ENCODE data around the gene DHX30. TPM values are rescaled to one million over a fixed set of nuclear protein-coding genes. Genes with fewer than 3 reads are reported as not detected.

Gene DHX30
- total RNA-seq, 1 experiment from 2014 or later: 29.8 TPM

GRCh38 chr3:47851888-47852603 lies 49.1 kb downstream of the DHX30 start:
- DNase-seq (ENCODE audit: low spot score): no peak

- no peak for DNase-seq (ENCODE audit: low spot score)
These were observed 50.0 kb downstream of the DHX30 start for GRCh38 chr3:47852604-47853602.

GRCh38 chr3:47854267-47854666 lies 51.3 kb downstream of the DHX30 start:
- no peak for DNase-seq (ENCODE audit: low spot score)

GRCh38 chr3:47854720-47855455 lies 52.0 kb downstream of the DHX30 start:
- no peak for DNase-seq (ENCODE audit: low spot score)

- no peak for DNase-seq (ENCODE audit: low spot score)
These were observed 52.8 kb downstream of the DHX30 start for GRCh38 chr3:47855461-47856383.

DNA sequence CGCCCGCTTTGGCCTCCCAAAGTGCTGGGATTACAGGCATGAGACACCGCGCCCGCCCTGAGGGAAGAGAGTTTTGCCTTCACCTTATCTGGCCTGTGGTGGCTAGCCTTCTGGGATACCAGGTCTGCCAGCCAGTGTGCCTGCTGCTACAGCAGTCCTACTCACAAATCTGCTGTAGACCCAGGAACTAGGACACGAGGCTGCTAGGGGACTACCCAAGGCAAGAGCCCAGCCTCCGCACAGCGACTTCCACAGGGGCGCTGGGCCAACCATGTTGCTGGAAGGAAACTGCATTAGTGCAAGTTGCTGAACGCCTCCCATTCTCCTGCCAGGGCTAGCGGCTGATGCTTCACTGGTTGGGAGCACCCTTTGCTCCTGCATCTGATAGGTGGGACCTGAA lies 53.7 kb downstream of the DHX30 start:
- DNase-seq (ENCODE audit: low spot score): no peak

- DNase-seq (ENCODE audit: low spot score): no peak
These were observed 54.2 kb downstream of the DHX30 start for GRCh38 chr3:47857151-47857550.

GRCh38 chr3:47859956-47860605 lies 57.1 kb downstream of the DHX30 start:
- no peak for DNase-seq (ENCODE audit: low spot score)

- no peak for DNase-seq (ENCODE audit: low spot score)
These were observed 60.6 kb downstream of the DHX30 start for GRCh38 chr3:47863391-47864128.

GRCh38 chr3:47865192-47865591 lies 62.3 kb downstream of the DHX30 start:
- no peak for DNase-seq (ENCODE audit: low spot score)

- no peak for DNase-seq (ENCODE audit: low spot score)
These were observed 64.6 kb downstream of the DHX30 start for GRCh38 chr3:47867451-47868044.

DNA sequence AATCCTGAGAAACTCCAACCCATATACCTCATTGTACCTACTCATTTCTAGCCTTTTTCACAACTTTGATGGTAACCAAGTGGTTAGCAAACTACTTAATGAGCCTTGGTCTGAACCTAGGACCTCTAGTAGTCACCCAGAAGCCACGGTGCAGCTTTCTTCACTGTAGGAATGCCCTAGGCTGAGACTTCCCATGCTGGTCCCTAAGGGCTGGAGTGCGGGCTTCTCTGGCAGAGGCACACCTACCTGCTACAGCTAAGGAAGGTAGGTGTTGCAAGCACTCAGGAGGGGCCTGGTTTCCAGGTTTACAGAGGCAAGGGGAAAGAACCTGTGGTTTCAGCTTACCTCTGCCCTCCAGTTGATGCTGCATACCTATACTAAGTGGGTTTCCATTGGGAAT lies 65.4 kb downstream of the DHX30 start:
- no peak for DNase-seq (ENCODE audit: low spot score)

DNA sequence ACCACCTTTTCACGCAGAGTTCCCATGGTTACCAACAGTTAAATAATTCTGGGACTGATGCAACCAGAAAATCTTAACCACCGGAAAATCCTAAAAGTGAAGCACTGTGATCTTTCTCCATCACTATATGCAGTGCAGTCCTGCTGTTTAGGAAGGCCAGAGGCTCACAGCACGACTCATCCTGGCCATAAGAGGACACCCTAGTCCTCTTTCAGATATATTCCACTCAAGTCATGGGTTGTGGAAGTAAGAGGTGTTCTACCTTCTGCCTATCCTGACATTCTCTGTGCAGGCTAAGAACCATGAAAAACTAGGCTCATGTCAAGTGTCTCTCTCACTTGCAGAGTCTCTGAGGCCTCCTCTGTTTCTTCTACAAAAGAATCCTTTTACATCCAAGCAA lies 67.2 kb downstream of the DHX30 start:
- DNase-seq (ENCODE audit: low spot score): no peak

GRCh38 chr3:47870702-47871260 lies 67.8 kb downstream of the DHX30 start:
- no peak for DNase-seq (ENCODE audit: low spot score)

DNA sequence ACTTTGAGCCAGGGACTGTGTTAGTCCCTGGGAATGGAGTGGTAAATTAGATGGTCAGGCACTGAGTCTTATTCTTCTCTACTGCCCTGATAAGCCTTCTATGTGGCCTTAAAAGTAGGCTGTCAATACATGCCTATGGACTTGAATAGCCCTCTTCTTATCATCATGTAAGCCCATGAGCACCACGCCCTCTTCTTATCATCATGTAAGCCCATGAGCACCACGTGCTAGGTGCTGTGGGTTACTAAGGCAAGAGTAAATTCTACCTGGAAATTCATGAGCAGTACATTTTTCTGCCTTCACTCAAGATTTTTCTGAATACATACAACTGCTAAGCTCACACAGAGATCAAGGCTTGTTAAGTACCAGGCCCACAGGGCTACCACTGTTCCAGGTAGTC lies 68.5 kb downstream of the DHX30 start:
- no peak for DNase-seq (ENCODE audit: low spot score)

GRCh38 chr3:47872916-47873315 lies 70.0 kb downstream of the DHX30 start:
- no peak for DNase-seq (ENCODE audit: low spot score)

GRCh38 chr3:47874438-47874837 lies 71.5 kb downstream of the DHX30 start:
- no peak for DNase-seq (ENCODE audit: low spot score)

- DNase-seq (ENCODE audit: low spot score): no peak
These were observed 72.0 kb downstream of the DHX30 start for GRCh38 chr3:47874913-47875312.

DNA sequence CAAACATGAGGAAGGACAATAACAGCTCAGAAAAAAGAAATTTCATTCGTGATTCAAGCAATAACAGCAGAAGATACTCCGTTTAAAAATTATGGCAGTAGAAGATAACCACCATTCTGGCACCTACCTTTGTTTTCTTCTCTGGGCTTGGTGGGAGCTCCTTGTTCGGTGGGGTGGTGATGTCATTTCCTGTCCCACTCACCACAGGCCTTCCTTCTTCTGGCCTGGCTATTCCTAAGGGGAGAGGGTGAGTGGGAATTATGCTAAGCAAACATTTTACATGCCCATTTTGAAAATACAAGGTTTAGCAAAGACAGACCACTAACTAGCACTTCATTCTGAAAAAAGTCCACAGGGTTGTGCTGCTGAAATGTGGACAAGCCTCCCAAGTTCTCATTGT lies 74.4 kb downstream of the DHX30 start:
- no peak for DNase-seq (ENCODE audit: low spot score)

All from H4 (cell line).